Right atrium auricular region (tissue), 2 donors: ENCODE data around the gene CTXND1. TPM values are rescaled to one million over a fixed set of nuclear protein-coding genes. Genes with fewer than 3 reads are reported as not detected.

Experiments used
- DNase-seq: peaks from one replicate; pipeline ENCODE4 v3.0.0-alpha.2; 2019; ENCODE audit warnings: low spot score
- H3K27ac ChIP-seq, 2 donors: fragments of 200-600 bp; sonication (generic); 1 replicate in 1 of 2; 2 replicates in 1 of 2; pipeline ENCODE4 v1.5.1; 2016 to 2019
- H3K27me3 ChIP-seq, 2 donors: fragments of 200-600 bp; sonication (generic); one replicate each; pipeline versions ENCODE4 v1.5.1 to v1.6.0; 2017 to 2019
- H3K36me3 ChIP-seq: fragments of 200-600 bp; sonication (generic); one replicate; pipeline ENCODE4 v1.5.1; 2016
- H3K4me1 ChIP-seq, 2 donors: fragments of 200-600 bp; sonication (generic); one replicate each; pipeline versions ENCODE4 v1.5.1 to v1.6.0; 2017 to 2019
- H3K4me3 ChIP-seq, 2 donors: fragments of 200-600 bp; sonication (generic); 1 replicate in 1 of 2; 2 replicates in 1 of 2; pipeline ENCODE4 v1.5.1; 2017 to 2019; ENCODE audit warnings: mild to moderate bottlenecking in 1 of 2, moderate library complexity in 1 of 2
- H3K9me3 ChIP-seq, 2 donors: fragments of 200-600 bp; sonication (generic); one replicate each; pipeline ENCODE4 v1.5.1; 2019
- CTCF ChIP-seq, 2 donors: fragments of 200-600 bp; sonication (generic); IDR thresholded peaks; one replicate each; pipeline ENCODE4 v1.5.1; 2019; ENCODE audit warnings: antibody characterized with exemption in 2 of 2
- total RNA-seq, 2 donors: library from RNA; depleted of rRNA; stranded (reverse); fragments of >200 nt; gene quantifications; one replicate each; pipeline ENCODE4 v1.1.0, GENCODE V29; 2016

CTXND1 gene
- total RNA-seq, 2 donors from 2014 or later = 0.22 to 0.59 TPM

- Histone ChIP-seq H3K27ac (no peak overlapping the region), H3K9me3 (no peaks in the 10 kb centered on the region), H3K27me3 (no peaks in the 10 kb centered on the region), H3K36me3 (no peaks in the 10 kb centered on the region), H3K4me1 (no peaks in the 10 kb centered on the region), H3K4me3 (no peak overlapping the region)
- TF ChIP-seq CTCF (IDR thresholded peaks at IDR 0.05) = no peak
- peak; percentile 38 for DNase-seq
These were observed 52.1 kb downstream of the CTXND1 start for GRCh38 chr15:80199869-80200268.

GRCh38 chr15:80199366-80199765, 52.6 kb downstream of the CTXND1 start:
- no peak overlapping the region for H3K27ac ChIP-seq

GRCh38 chr15:80194914-80195313, 57.1 kb downstream of the CTXND1 start:
- H3K4me3 ChIP-seq = no peak overlapping the region
- H3K36me3 ChIP-seq = no peaks in the 10 kb centered on the region
- H3K27me3 ChIP-seq = no peaks in the 10 kb centered on the region
- no peak for TF ChIP-seq CTCF (IDR thresholded peaks at IDR 0.05)
- H3K27ac ChIP-seq = no peak overlapping the region
- DNase-seq = no peak
- no peaks in the 10 kb centered on the region for H3K9me3 ChIP-seq
- no peaks in the 10 kb centered on the region for H3K4me1 ChIP-seq

More at GRCh38 chr15:80199366-80199765, 52.6 kb downstream of the CTXND1 start:
- H3K4me3 ChIP-seq = no peak overlapping the region
- DNase-seq = peak; percentile 23
- no peaks in the 10 kb centered on the region for H3K4me1 ChIP-seq
- no peaks in the 10 kb centered on the region for H3K9me3 ChIP-seq
- no peaks in the 10 kb centered on the region for H3K27me3 ChIP-seq
- H3K36me3 ChIP-seq = no peaks in the 10 kb centered on the region
- no peak for TF ChIP-seq CTCF (IDR thresholded peaks at IDR 0.05)

- Histone ChIP-seq H3K4me1 (no peaks in the 10 kb centered on the region), H3K36me3 (no peaks in the 10 kb centered on the region), H3K9me3 (no peaks in the 10 kb centered on the region), H3K27ac (no peak overlapping the region), H3K27me3 (no peaks in the 10 kb centered on the region), H3K4me3 (no peak overlapping the region)
- DNase-seq = no peak
- TF ChIP-seq CTCF (IDR thresholded peaks at IDR 0.05) = no peak
These were observed 57.8 kb downstream of the CTXND1 start for GRCh38 chr15:80194186-80194585.

- H3K27ac ChIP-seq = no peak overlapping the region
- DNase-seq = no peak
- no peaks in the 10 kb centered on the region for H3K27me3 ChIP-seq
- no peak overlapping the region for H3K4me3 ChIP-seq
- H3K36me3 ChIP-seq = peaks cover 5% of the 10 kb centered on the region
- no peak for TF ChIP-seq CTCF (IDR thresholded peaks at IDR 0.05)
- no peaks in the 10 kb centered on the region for H3K9me3 ChIP-seq
- no peaks in the 10 kb centered on the region for H3K4me1 ChIP-seq
These were observed 60.0 kb downstream of the CTXND1 start for GRCh38 chr15:80191897-80192595.

- no peaks in the 10 kb centered on the region for H3K4me1 ChIP-seq
- no peak for DNase-seq
- no peaks in the 10 kb centered on the region for H3K9me3 ChIP-seq
- no peak overlapping the region for H3K4me3 ChIP-seq
- H3K27ac ChIP-seq = no peak overlapping the region
- no peaks in the 10 kb centered on the region for H3K27me3 ChIP-seq
- H3K36me3 ChIP-seq = peaks cover 12% of the 10 kb centered on the region
- no peak for TF ChIP-seq CTCF (IDR thresholded peaks at IDR 0.05)
These were observed 60.8 kb downstream of the CTXND1 start for GRCh38 chr15:80191198-80191597.
